Omental fat pad (tissue), 4 donors: ENCODE data around the gene SCNN1B. TPM values are rescaled to one million over a fixed set of nuclear protein-coding genes. Genes with fewer than 3 reads are reported as not detected.

ENCODE experiments used
- ATAC-seq: fragments of 150-250 bp; one replicate; pipeline ENCODE4 v1.9.1; 2016; ENCODE audit warnings: mild to moderate bottlenecking, moderate library complexity; ENCODE audit not compliant: low FRiP score
- DNase-seq: peaks from one replicate; pipeline ENCODE4 v3.0.0-alpha.2; 2019; ENCODE audit warnings: low spot score
- CTCF ChIP-seq, 3 donors: fragments of 450-650 bp; IDR thresholded peaks; one replicate each; pipeline ENCODE4 v1.5.1; 2016 to 2017; ENCODE audit warnings: antibody characterized with exemption in 3 of 3, mild to moderate bottlenecking in 3 of 3, moderate library complexity in 2 of 3
- total RNA-seq, 4 donors: library from RNA; depleted of rRNA; stranded (reverse); fragments of >200 nt; gene quantifications; one replicate each; pipeline ENCODE4 v1.1.0, GENCODE V29; 2016

SCNN1B gene
- total RNA-seq, 4 donors from 2014 or later, result 1.6 to 17.7 (median 3.6) TPM

DNA sequence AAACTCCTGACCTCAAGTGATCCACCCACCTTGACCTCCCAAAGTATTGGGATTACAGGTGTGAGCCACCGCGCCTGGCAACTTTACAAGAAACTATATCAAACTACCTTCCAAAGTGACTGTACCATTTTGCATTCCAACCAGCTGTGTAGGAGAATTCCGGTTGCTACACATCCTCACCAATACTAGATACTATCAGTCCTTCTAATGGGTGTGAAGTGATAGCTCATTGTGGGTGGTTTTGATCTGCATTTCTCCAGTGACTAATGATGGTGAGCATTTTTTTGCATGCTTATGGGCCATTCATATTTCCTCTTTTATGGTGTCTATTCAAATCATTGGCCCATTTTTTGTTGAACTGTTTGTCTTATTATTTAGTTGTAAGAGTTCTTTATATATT lies 37.7 kb downstream of the SCNN1B start:
- ATAC-seq (no peak), DNase-seq (no peak)
- no peak for TF ChIP-seq CTCF (IDR thresholded peaks at IDR 0.05)

DNA sequence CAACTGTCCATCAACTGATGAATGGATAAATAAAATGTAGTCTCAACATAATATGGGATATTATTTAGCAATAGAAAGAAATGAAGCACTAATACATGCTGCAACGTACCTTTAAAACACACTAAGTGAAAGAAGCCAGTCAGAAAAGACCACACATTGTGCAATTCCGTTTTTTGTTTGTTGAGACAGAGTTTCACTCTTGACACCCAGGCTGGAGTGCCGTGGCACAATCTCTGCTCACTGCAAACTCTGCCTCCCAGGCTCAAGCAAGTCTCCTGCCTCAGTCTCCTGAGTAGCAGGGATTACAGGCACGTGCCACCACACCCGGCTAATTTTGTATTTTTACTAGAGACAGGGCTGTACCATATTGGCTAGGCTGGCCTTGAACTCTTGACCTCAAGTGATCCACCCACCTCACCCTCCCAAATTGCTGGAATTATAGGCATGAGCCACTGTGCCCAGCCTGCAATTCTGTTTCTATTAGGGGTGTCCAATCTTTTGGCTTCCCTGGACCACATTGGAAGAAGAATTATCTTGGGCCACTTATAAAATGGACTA lies 40.1 kb downstream of the SCNN1B start:
- ATAC-seq (no peak), DNase-seq (no peak)
- no peak for TF ChIP-seq CTCF (IDR thresholded peaks at IDR 0.05)

DNA sequence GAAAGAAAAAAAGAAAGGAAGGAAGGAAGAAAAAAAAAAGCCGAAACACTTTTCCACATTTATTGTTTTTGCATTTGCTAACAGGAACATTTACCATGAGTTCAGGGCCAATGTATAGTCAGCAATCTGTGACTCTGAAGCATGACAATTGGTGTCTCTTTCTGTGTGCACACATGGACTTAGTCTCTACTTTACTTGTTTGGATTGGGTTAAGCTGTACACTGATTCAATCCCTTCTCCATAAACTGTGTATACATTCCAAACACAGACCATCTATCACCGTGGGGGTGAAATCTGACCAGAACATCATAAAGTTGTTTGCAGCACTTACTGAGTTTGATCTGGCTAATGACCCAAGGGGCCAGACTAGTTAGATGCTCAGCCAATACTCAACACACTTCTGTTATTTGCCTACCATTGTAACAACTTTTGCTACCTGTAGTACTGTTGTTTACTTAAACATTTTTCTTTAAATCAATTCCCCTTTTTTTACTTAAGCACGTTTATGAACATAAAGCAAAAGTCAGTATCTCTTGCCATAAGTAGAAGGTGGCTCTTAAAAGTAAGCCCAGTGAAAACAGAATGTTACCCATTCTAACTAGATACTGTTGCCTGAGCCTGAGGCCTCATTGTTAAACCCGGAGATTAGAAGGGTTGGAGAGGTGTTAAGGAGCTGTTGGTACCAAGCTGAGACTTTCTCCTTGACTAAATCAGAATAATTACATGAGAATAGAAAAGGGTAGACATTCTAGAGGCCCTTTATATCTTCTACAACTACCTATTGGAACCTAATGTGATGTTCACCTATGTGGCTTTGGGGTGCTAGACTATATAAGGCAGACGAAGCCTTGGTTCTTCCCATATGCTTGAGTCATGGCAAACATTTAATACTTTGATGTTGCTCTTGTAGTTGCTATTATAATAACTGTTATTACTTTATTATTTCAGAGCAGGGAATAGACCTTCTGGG lies 41.8 kb downstream of the SCNN1B start:
- DNase-seq (no peak), ATAC-seq (no peak)
- no peak for TF ChIP-seq CTCF (IDR thresholded peaks at IDR 0.05)

GRCh38 chr16:23345237-23345636 lies 43.1 kb downstream of the SCNN1B start:
- ATAC-seq (no peak), DNase-seq (no peak)
- TF ChIP-seq CTCF (IDR thresholded peaks at IDR 0.05), result no peak

- TF ChIP-seq CTCF (IDR thresholded peaks at IDR 0.05), result no peak
- ATAC-seq (no peak), DNase-seq (no peak)
Measured at GRCh38 chr16:23348579-23349469, 46.7 kb downstream of the SCNN1B start.

GRCh38 chr16:23351360-23351759 lies 49.3 kb downstream of the SCNN1B start:
- no peak for ATAC-seq
- TF ChIP-seq CTCF (IDR thresholded peaks at IDR 0.05), result no peak
- DNase-seq, result no peak
